ENCODE measurements around the gene PMPCA. TPM values are rescaled to one million over a fixed set of nuclear protein-coding genes. Genes with fewer than 3 reads are reported as not detected.

The PMPCA gene
- total RNA-seq, 1 experiment from 2014 or later = 94.5 TPM

DNA sequence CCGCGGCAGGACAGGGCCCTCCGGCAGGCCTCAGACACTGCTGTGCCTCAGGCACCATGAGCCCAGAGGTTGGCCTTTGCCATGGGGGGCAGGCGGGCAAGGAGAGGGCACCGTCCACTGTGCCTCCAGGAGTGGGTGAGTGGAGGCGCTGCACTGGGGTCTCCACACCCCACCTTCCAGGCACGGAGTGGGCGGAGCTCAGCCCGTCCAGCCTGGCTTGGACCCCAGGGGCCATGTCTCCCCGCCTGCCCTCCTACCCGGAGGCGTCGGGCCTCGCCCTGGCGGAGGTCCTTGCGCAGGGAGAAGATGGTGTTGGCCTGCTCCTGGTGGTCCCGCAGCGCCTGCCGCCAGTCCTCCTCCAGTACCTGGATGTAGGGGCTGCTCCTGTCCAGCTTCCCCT, 40.4 kb upstream of the PMPCA start:
- Histone ChIP-seq H3K18ac (ENCODE audit: insufficient read length, low read depth, low read length) (no peak overlapping the region), H3K79me2 (ENCODE audit: insufficient read depth, low read length) (no peaks in the 10 kb centered on the region), H3K27me3 (ENCODE audit: insufficient read depth, low read length) (no peaks in the 10 kb centered on the region), H3K56ac (ENCODE audit: insufficient read length, low read depth, low read length) (no peak overlapping the region), H2BK12ac (ENCODE audit: insufficient read length, low read depth, low read length) (no peak overlapping the region), H4K91ac (ENCODE audit: insufficient read length, low read depth, low read length) (no peak overlapping the region), H3K4ac (ENCODE audit: low read depth, low read length) (no peak overlapping the region), H2BK15ac (ENCODE audit: low read depth, low read length) (no peak overlapping the region), H3K9me3 (ENCODE audit: control insufficient read depth, low read depth, low read length) (no peaks in the 10 kb centered on the region), H3K14ac (ENCODE audit: insufficient read depth, low read length) (no peak overlapping the region; the same call in 1 of the 2 replicates), H3K9ac (ENCODE audit: extremely low read depth, insufficient read length, low read length) (no peak overlapping the region), H2AK5ac (ENCODE audit: insufficient read length, low read length) (no peak overlapping the region), H3K79me1 (ENCODE audit: insufficient read depth, low read depth, low read length, poor library complexity, severe bottlenecking) (no peaks in the 10 kb centered on the region), H3K4me1 (ENCODE audit: insufficient read depth, low read length) (no peaks in the 10 kb centered on the region), H2BK20ac (ENCODE audit: low read depth, low read length, poor library complexity, severe bottlenecking) (no peak overlapping the region), H4K20me1 (ENCODE audit: control insufficient read depth, insufficient read depth, insufficient read length) (no peaks in the 10 kb centered on the region), H2BK5ac (ENCODE audit: insufficient read length, low read length) (no peak overlapping the region), H4K5ac (ENCODE audit: insufficient read length, low read depth, low read length) (no peak overlapping the region), H3K4me2 (ENCODE audit: insufficient read depth, insufficient read length, low read length) (no peak overlapping the region), H3T11ph (ENCODE audit: low read length) (no peak overlapping the region), H2AFZ (ENCODE audit: low read length) (no peak overlapping the region), H3K27ac (ENCODE audit: insufficient read length, low read depth, low read length) (no peak overlapping the region), H2BK120ac (ENCODE audit: low read depth, low read length, poor library complexity, severe bottlenecking) (no peak overlapping the region), H4K8ac (replicated peaks; ENCODE audit: insufficient read length, low read depth, low read length) (no peak overlapping the region), H3K23me2 (ENCODE audit: insufficient read length, low read depth, low read length, poor library complexity, severe bottlenecking) (no peaks in the 10 kb centered on the region), H3K23ac (ENCODE audit: insufficient read length, low read depth, low read length) (no peak overlapping the region)
- Mint-ChIP-seq H3K4me1 (peaks cover 0 to 5% of the 10 kb centered on the region in 2 experiments; a peak in 1 of 4 replicates), H3K4me3 (no peak overlapping the region), H3K36me3 (ENCODE audit: insufficient read depth in 1 of 3, low read depth in 3 of 3) (peaks cover 0 to 4% (median 0%) of the 10 kb centered on the region in 3 experiments; a peak in 3 of 7 replicates), H3K27ac (no peak overlapping the region), H3K9me3 (no peaks in the 10 kb centered on the region), H3K27me3 (ENCODE audit: low read depth) (peaks cover 1% of the 10 kb centered on the region; the same call in 1 of the 2 replicates)
- DNase-seq = no peak
- WGBS (ENCODE audit: extremely low coverage, insufficient read length, low lambda C conversion rate) = no CpG with 5 or more reads among the region's 19 CpGs
- TF ChIP-seq, protein P1, sequence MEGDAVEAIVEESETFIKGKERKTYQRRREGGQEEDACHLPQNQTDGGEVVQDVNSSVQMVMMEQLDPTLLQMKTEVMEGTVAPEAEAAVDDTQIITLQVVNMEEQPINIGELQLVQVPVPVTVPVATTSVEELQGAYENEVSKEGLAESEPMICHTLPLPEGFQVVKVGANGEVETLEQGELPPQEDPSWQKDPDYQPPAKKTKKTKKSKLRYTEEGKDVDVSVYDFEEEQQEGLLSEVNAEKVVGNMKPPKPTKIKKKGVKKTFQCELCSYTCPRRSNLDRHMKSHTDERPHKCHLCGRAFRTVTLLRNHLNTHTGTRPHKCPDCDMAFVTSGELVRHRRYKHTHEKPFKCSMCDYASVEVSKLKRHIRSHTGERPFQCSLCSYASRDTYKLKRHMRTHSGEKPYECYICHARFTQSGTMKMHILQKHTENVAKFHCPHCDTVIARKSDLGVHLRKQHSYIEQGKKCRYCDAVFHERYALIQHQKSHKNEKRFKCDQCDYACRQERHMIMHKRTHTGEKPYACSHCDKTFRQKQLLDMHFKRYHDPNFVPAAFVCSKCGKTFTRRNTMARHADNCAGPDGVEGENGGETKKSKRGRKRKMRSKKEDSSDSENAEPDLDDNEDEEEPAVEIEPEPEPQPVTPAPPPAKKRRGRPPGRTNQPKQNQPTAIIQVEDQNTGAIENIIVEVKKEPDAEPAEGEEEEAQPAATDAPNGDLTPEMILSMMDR (conservative IDR thresholded peaks at IDR 0.05) = no peak
